MCF 10A (cell line): Measurements from ENCODE around the gene KIF3A. TPM values are rescaled to one million over a fixed set of nuclear protein-coding genes. Genes with fewer than 3 reads are reported as not detected.

Source experiments
- BruUV-seq: library from RNA; stranded (reverse); fragments of 400-500 nt; replicated peaks from 2 replicates; lab custom pipeline; 2021; lab: Mats Ljungman, UMichigan
- CTCF ChIA-PET: fragments of 300-600 bp; sonication (Branson Sonifier 250); formaldehyde crosslinking; extraction: SDS; loops from one replicate; lab custom pipeline; 2021; ENCODE audit warnings: antibody characterized with exemption, inconsistent platforms; lab: Yijun Ruan, JAX
- POLR2A ChIA-PET: fragments of 300-600, 350-650 bp; sonication (Branson Sonifier 250); formaldehyde crosslinking; extraction: SDS; loops from one replicate; lab custom pipeline; 2020; ENCODE audit warnings: antibody characterized with exemption, inconsistent platforms; lab: Yijun Ruan, JAX
- DNase-seq: peaks from one replicate; pipeline ENCODE4 v3.0.0-alpha.2; 2018; ENCODE audit not compliant: unreplicated experiment
- H3K27ac Mint-ChIP-seq: one replicate; pipeline ENCODE4 v1.8.0; 2022; ENCODE audit warnings: mild to moderate bottlenecking, low read depth, mixed read lengths; ENCODE audit not compliant: unreplicated experiment
- H3K27me3 Mint-ChIP-seq: one replicate; pipeline ENCODE4 v1.8.0; 2022; ENCODE audit warnings: mixed read lengths; ENCODE audit not compliant: insufficient read depth, unreplicated experiment
- H3K36me3 Mint-ChIP-seq: one replicate; pipeline ENCODE4 v1.8.0; 2022; ENCODE audit warnings: mild to moderate bottlenecking, moderate library complexity, mixed read lengths; ENCODE audit not compliant: insufficient read depth, unreplicated experiment
- H3K4me1 Mint-ChIP-seq: one replicate; pipeline ENCODE4 v1.8.0; 2022; ENCODE audit warnings: mixed read lengths; ENCODE audit not compliant: insufficient read depth, unreplicated experiment
- H3K4me3 Mint-ChIP-seq: one replicate; pipeline ENCODE4 v1.8.0; 2022; ENCODE audit warnings: mild to moderate bottlenecking, moderate library complexity, mixed read lengths; ENCODE audit not compliant: unreplicated experiment
- H3K9me3 Mint-ChIP-seq: one replicate; pipeline ENCODE4 v1.8.0; 2022; ENCODE audit warnings: mixed read lengths; ENCODE audit not compliant: unreplicated experiment
- CTCF ChIP-seq: fragments of 200-600 bp; IDR thresholded peaks from one replicate; pipeline ENCODE4 v1.8.0; 2022; ENCODE audit warnings: antibody characterized with exemption, mild to moderate bottlenecking; ENCODE audit not compliant: unreplicated experiment
- intact Hi-C: fragments of 100-400 bp; cut with micrococcal nuclease; formaldehyde crosslinking; loops from 2 replicates; pipeline ENCODE4 v1.14.1; 2022
- total RNA-seq: library from RNA; stranded (reverse); gene quantifications from 2 replicates; pipeline ENCODE4 v1.2.3, GENCODE V29; 2022

The KIF3A gene
- total RNA-seq, 1 experiment from 2014 or later, result 23.9 TPM

DNA sequence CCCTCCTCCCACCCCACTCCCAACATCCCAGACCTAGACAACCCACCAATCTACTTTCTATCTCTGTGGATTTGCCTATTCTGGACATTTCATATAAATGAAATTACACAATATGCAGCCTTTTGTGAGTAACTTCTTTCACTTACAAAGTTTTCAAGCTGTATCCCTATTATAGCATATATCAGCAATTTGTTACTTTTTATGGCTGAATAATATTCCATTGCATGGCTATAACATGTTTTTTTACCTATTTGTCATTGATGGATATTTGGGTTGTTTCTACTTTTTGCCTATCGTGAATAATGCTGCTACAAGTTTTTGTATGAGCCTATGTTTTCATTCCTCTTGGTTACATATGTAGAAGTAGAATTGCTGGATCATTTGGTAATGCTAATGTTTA, 1.9 kb upstream of the KIF3A start:
- ChIA-PET POLR2A (interaction anchor here (0.7 to 1.6 kb wide), 3 partner anchors 34 to 350 kb away, joined by 3 to 7 read pairs (median 3); partner anchors contain the start of genes GDF9 and UQCRQ), CTCF (interaction anchor here (0.8 to 1.8 kb wide), 2 partner anchors 15 to 761 kb away, joined by 3 to 5 read pairs; no protein-coding TSS in a partner anchor)
- H3K4me3 Mint-ChIP-seq, result no peak overlapping the region

DNA sequence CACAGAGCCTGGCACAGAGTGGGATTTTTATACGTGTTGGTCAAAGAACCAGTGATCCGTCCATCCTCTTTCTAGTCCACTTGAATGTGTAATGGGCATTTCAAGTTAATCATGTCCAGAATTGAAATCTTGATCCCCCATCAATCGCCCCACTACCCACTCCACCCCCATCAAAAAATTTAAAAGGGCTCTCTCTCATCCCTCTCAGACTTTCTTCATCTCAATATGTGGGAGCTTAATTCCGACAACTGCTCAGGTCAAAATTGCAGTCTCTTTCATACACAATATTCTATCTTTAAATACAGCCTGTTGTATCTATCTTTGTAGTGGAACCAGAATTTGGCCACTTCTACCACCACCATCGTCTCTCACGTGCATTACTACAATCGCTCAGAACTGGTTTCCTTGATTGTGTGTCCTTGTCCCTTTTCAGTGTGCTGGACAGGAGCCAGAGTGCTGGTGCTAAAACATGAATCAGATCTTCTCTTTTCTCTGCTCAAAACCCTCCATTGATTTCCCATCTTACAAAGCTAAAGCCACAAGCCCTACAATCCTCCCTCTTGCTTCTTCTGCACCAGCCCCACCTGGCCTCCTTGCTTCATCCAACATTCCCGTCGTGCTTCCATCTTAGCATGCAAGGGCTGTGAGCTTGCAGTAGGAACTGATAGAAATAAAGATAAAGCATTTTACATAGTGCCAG, 786 bp upstream of the KIF3A start:
- no peak for DNase-seq
- ChIA-PET CTCF (interaction anchor here (0.6 to 1.9 kb wide), 11 partner anchors 9 to 1123 kb away, joined by 3 to 6 read pairs (median 3); partner anchors contain the start of genes CCNI2 and GDF9), POLR2A (interaction anchor here (0.6 to 3.3 kb wide), 33 partner anchors 8 to 1574 kb away, joined by 3 to 29 read pairs (median 4); partner anchors contain the start of genes GDF9, HSPA4, RAD50 and SEPTIN8)
- H3K9me3 Mint-ChIP-seq, result no peaks in the 10 kb centered on the region
- H3K4me1 Mint-ChIP-seq, result peaks cover 38% of the 10 kb centered on the region
- H3K4me3 Mint-ChIP-seq, result peak overlapping the region; percentile 89
- intact Hi-C loops, result loop anchor here (1.0 kb wide), 1 partner anchor 38 kb away; no protein-coding TSS in a partner anchor
- peaks cover 12% of the 10 kb centered on the region for H3K36me3 Mint-ChIP-seq
- no TSS peak for BruUV-seq
- peak overlapping the region; percentile 29 for H3K27ac Mint-ChIP-seq
- TF ChIP-seq CTCF, result no peak
- peaks cover 10% of the 10 kb centered on the region for H3K27me3 Mint-ChIP-seq

More for the DNA sequence above, 1.9 kb upstream of the KIF3A start:
- peaks cover under 1% of the 10 kb centered on the region for H3K36me3 Mint-ChIP-seq
- intact Hi-C loops, result no loop called here
- no peaks in the 10 kb centered on the region for H3K9me3 Mint-ChIP-seq
- H3K27ac Mint-ChIP-seq, result no peak overlapping the region
- peaks cover 30% of the 10 kb centered on the region for H3K4me1 Mint-ChIP-seq
- TF ChIP-seq CTCF, result no peak
- H3K27me3 Mint-ChIP-seq, result peaks cover 10% of the 10 kb centered on the region
- no peak for DNase-seq
- BruUV-seq, result no TSS peak

DNA sequence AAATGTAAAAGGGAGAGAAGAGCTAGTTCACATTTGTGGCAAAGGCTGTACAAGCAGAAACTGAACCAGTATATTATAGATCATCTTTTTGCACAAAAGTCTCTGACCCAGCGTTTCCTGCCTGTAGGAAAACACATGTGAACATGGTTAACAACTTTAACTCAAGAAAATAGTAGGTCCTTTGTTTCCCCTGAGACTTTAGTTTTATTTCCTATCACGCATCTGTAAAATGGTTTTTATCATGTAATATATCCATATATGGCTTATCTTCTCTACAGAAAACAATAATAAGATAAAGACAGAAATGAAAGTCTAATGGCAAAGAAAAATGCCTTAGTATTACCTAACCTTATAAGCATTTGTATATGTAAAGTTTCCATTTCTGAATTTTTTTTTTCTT, 2.7 kb downstream of the KIF3A start:
- TF ChIP-seq CTCF, result no peak
- intact Hi-C loops, result no loop called here
- Mint-ChIP-seq H3K4me3 (no peak overlapping the region), H3K27ac (no peak overlapping the region), H3K27me3 (no peaks in the 10 kb centered on the region), H3K36me3 (peaks cover 30% of the 10 kb centered on the region), H3K9me3 (no peaks in the 10 kb centered on the region), H3K4me1 (peaks cover 38% of the 10 kb centered on the region)
- BruUV-seq, result no TSS peak
- ChIA-PET CTCF (no interaction called here), POLR2A (interaction anchor here (0.7 to 0.9 kb wide), 2 partner anchors 15 to 316 kb away, joined by 3 to 4 read pairs; no protein-coding TSS in a partner anchor)
- no peak for DNase-seq

DNA sequence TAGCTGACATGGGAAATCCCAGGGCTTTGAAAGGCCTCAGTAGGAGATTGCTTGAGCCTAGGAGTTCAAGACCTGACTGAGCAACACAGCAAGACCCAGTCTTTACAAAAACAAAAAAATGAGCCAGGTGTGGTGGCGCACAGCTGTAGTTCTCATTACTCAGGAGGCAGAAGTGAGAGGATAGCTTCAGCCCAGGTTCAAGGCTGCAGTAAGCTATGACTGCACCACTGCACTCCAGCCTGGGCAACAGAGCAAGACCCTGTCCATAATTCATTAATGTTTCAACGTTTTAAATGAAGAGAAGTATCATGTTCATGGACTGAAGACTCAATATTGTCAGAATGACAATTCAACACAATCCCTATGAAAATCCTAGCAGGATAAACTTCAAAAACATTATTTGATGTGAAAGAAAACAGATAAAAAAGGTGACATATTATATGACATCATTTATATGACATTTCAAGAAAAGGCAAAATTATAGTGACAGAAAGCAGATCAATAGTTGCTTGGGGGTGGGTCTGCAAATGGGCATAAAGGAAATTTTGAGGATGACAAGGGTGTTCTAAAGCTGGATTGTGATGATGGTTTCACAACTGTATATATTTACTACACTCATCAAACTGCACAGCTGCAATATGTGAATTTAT, 3.7 kb downstream of the KIF3A start:
- H3K27ac Mint-ChIP-seq, result no peak overlapping the region
- BruUV-seq, result no TSS peak
- H3K36me3 Mint-ChIP-seq, result peaks cover 39% of the 10 kb centered on the region
- DNase-seq, result no peak
- CTCF ChIA-PET, result interaction anchor here (0.8 to 2.8 kb wide), 4 partner anchors 18 to 87 kb away, joined by 3 to 13 read pairs (median 4); no protein-coding TSS in a partner anchor
- no peak overlapping the region for H3K4me3 Mint-ChIP-seq
- POLR2A ChIA-PET, result interaction anchor here (0.9 to 1.2 kb wide), 4 partner anchors 16 to 135 kb away, joined by 3 to 4 read pairs (median 3); no protein-coding TSS in a partner anchor
- intact Hi-C loops, result no loop called here
- peaks cover 33% of the 10 kb centered on the region for H3K4me1 Mint-ChIP-seq
- TF ChIP-seq CTCF, result no peak
- H3K9me3 Mint-ChIP-seq, result no peaks in the 10 kb centered on the region
- no peaks in the 10 kb centered on the region for H3K27me3 Mint-ChIP-seq
